Heart left ventricle (tissue), 16 donors: ENCODE data around the gene GTF2F2. TPM values are rescaled to one million over a fixed set of nuclear protein-coding genes. Genes with fewer than 3 reads are reported as not detected.

Experiments
- ATAC-seq, 4 donors: fragments of 200-7000 bp; cut with Tn5 transposase; one replicate each; pipeline ENCODE4 v1.9.1; 2020 to 2022; ENCODE audit warnings: moderate library complexity in 4 of 4, mild to moderate bottlenecking in 3 of 4, moderate number of reproducible peaks in 1 of 4
- DNase-seq, 5 donors: peaks; one replicate each; pipeline ENCODE4 v3.0.0-alpha.2; 2020
- H3K27ac ChIP-seq, 12 donors: fragments of 200-600 bp; sonication (generic) in 4 of 12; one replicate each; pipeline versions ENCODE4 v1.5.0 to v1.8.0; 2016 to 2022; ENCODE audit warnings: mild to moderate bottlenecking in 2 of 12
- H3K27me3 ChIP-seq, 9 donors: fragments of 200-600 bp; sonication (generic) in 2 of 9; one replicate each; pipeline versions ENCODE4 v1.5.1 to v1.8.0; 2016 to 2022; ENCODE audit warnings: mild to moderate bottlenecking in 3 of 9
- H3K36me3 ChIP-seq, 9 donors: fragments of 200-600 bp; sonication (generic) in 2 of 9; one replicate each; pipeline versions ENCODE4 v1.5.0 to v1.8.0; 2018 to 2022; ENCODE audit warnings: mild to moderate bottlenecking in 2 of 9
- H3K4me1 ChIP-seq, 12 donors: fragments of 200-600 bp; sonication (generic) in 4 of 12; one replicate each; pipeline versions ENCODE4 v1.5.0 to v1.8.0; 2016 to 2022; ENCODE audit warnings: mild to moderate bottlenecking in 3 of 12
- H3K4me3 ChIP-seq, 12 donors: fragments of 200-600 bp; sonication (generic) in 4 of 12; one replicate each; pipeline versions ENCODE4 v1.5.0 to v1.8.0; 2017 to 2022; ENCODE audit warnings: mild to moderate bottlenecking in 9 of 12, moderate library complexity in 4 of 12
- H3K9me3 ChIP-seq, 12 donors: fragments of 200-600 bp; sonication (generic) in 4 of 12; one replicate each; pipeline versions ENCODE4 v1.5.0 to v1.8.0; 2016 to 2022; ENCODE audit warnings: mild to moderate bottlenecking in 1 of 12
- POLR2A ChIP-seq, 2 donors: fragments of 450-650 bp; IDR thresholded peaks; one replicate each; pipeline ENCODE4 v1.6.1; 2017; ENCODE audit warnings: antibody characterized with exemption in 2 of 2, mild to moderate bottlenecking in 2 of 2, moderate library complexity in 2 of 2
- WGBS, 4 donors: extraction: QIAGEN DNeasy Blood & Tissue Kit in 2 of 4; methylation state at CpG; one replicate each; pipeline versions ENCODE4 v1.1.5 to v1.1.7; 2013 to 2018; 5-methylcytosine and 5-hydroxymethylcytosine counted together
- intact Hi-C, 10 donors: fragments of 100-400 bp; cut with DNase I; formaldehyde crosslinking; loops; one replicate each; pipeline versions ENCODE4 v1.11.1 to v1.14.2; 2022
- polyA plus RNA-seq, 2 donors: library from polyadenylated mRNA; stranded (reverse); fragments of 200-250 nt; gene quantifications; one replicate each; pipeline ENCODE4 v1.2.3, GENCODE V29; 2013
- total RNA-seq, 9 donors: library from RNA; depleted of rRNA in 2 of 9; stranded (reverse); fragments of >200 nt in 2 of 9; fragmentation: NEBNext Ultra II Directional in 3 of 9; extraction: Animal tissue kit (Norgen Biotek cat#: 25700) in 3 of 9; gene quantifications; one replicate each; pipeline versions ENCODE4 v1.1.0 to v1.2.4, GENCODE V29; 2016 to 2023
- TF ChIP-seq, protein P1 (sequence below), 12 donors: fragments of 200-600 bp; sonication (generic) in 4 of 12; IDR thresholded peaks; one replicate each; pipeline versions ENCODE4 v1.5.0 to v1.8.0; 2018 to 2022; ENCODE audit warnings: antibody characterized with exemption in 12 of 12, mild to moderate bottlenecking in 5 of 12
- donor health status: ischemic (EF 13 %, LVEDD 7.1; RV severe dilation, severe dysfunction).
- donor health status: healthy with polysubstance abuse.
- donor health status: DM: no; HTN: yes; CAD: no.
- donor health status: DM: no; HTN: no; CAD: no.
- donor health status: ischemic (EF 25% LVEDD 6.9; RV normal size, moderate dysfunction).
- donor health status: ischemic (EF 25% LVEDD 5.7; RV mildly dilated, moderate dysfunction).
- donor health status: healthy.
- donor health status: DM: yes; HTN: yes; CAD: no.
- donor health status: ischemic (EF 35%, LVEDD 5.7; RV mildly dilated, moderate dysfunction).
- donor health status: nonischemic (EF 11% LVEDD 7.7; RV severe dilation, severe dysfunction).
- donor health status: DM: yes; HTN: yes; CAD: no.
- donor health status: PGD.
- donor health status: ischemic (EF 29% LVEDD 5.4; RV normal size, mild dysfunction).
- donor health status: nonischemic (EF 23%, LVEDD 6.1; RV moderate dilation, normal function).

The GTF2F2 gene
- total and polyA plus RNA-seq, 11 donors, result 17.7 to 25.4 (median 21.6) TPM

GRCh38 chr13:45141369-45141768 is 21.1 kb downstream of the GTF2F2 start:
- 78 to 88% (median 81%) methylated on average over 1 of the region's 1 CpG for WGBS, 4 donors
- H3K27ac ChIP-seq, result no peak overlapping the region
- H3K27me3 ChIP-seq, result no peaks in the 10 kb centered on the region
- intact Hi-C loops, result no loop called here
- ATAC-seq (no peak), DNase-seq (no peak)
- no peak overlapping the region for H3K4me3 ChIP-seq
- TF ChIP-seq POLR2A (IDR thresholded peaks at IDR 0.05), result no peak
- TF ChIP-seq, protein P1, sequence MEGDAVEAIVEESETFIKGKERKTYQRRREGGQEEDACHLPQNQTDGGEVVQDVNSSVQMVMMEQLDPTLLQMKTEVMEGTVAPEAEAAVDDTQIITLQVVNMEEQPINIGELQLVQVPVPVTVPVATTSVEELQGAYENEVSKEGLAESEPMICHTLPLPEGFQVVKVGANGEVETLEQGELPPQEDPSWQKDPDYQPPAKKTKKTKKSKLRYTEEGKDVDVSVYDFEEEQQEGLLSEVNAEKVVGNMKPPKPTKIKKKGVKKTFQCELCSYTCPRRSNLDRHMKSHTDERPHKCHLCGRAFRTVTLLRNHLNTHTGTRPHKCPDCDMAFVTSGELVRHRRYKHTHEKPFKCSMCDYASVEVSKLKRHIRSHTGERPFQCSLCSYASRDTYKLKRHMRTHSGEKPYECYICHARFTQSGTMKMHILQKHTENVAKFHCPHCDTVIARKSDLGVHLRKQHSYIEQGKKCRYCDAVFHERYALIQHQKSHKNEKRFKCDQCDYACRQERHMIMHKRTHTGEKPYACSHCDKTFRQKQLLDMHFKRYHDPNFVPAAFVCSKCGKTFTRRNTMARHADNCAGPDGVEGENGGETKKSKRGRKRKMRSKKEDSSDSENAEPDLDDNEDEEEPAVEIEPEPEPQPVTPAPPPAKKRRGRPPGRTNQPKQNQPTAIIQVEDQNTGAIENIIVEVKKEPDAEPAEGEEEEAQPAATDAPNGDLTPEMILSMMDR (IDR thresholded peaks at IDR 0.05), result no peak
- H3K9me3 ChIP-seq, result no peaks in the 10 kb centered on the region
- H3K4me1 ChIP-seq, result peaks cover 0 to 24% (median 1%) of the 10 kb centered on the region in 12 donors
- peaks cover 0 to 21% (median 17%) of the 10 kb centered on the region in 9 donors for H3K36me3 ChIP-seq

DNA sequence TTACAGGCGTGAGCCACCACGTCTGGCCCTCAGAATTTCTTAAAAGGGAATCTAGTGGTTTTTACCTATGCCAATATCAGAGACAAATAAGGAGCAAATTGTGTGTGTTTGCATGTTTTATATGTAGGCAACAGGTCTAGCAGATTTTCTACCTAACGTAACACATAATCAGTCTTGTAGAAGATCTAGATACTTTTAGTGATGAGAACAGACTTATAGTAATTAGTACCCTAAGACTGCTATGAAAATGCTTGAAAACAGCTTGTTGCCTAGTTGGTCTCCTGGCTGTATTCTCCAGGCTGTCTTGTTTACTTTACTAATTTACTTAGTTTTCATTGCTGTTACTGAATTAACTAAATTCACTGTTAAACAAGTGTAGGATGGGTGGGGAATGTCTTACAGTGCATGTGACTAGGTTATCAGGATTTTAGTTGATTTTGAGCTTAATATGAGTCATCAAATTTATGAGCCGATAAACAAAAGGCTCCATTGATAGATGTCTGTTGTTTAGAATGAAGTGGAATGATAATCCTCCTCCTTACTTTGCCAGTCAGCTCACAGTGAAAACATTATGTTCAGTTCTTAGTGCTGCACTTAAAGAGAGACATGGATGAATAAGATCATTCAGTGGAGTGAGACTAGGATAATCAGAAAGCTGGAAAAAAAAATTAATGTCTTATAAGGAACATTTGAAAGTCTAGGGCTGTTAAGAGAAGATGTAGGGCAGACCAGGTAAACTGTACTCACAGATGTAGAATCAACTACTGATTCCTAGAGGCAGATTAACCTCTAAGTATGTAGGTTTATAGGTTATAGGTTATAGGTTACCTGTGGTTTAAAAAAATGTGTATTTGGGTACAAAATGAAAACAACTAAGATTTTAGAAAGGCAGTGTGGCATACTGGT is 22.4 kb downstream of the GTF2F2 start:
- DNase-seq (no peak), ATAC-seq (peak in 1 of 4 donors; percentile 47)
- no peaks in the 10 kb centered on the region for H3K9me3 ChIP-seq
- H3K4me1 ChIP-seq, result peaks cover 0 to 14% (median 0%) of the 10 kb centered on the region in 12 donors
- H3K27ac ChIP-seq, result peak overlapping the region in 7 of 12 donors; percentile 3 to 27 (median 12)
- WGBS, 4 donors, result 83 to 94% (median 85%) methylated on average over 4 of the region's 4 CpGs
- H3K27me3 ChIP-seq, result no peaks in the 10 kb centered on the region
- no peak for TF ChIP-seq POLR2A (IDR thresholded peaks at IDR 0.05)
- TF ChIP-seq, protein P1 (IDR thresholded peaks at IDR 0.05), result no peak
- no peak overlapping the region for H3K4me3 ChIP-seq
- peaks cover 0 to 19% (median 14%) of the 10 kb centered on the region in 9 donors for H3K36me3 ChIP-seq
- intact Hi-C loops, result no loop called here

DNA sequence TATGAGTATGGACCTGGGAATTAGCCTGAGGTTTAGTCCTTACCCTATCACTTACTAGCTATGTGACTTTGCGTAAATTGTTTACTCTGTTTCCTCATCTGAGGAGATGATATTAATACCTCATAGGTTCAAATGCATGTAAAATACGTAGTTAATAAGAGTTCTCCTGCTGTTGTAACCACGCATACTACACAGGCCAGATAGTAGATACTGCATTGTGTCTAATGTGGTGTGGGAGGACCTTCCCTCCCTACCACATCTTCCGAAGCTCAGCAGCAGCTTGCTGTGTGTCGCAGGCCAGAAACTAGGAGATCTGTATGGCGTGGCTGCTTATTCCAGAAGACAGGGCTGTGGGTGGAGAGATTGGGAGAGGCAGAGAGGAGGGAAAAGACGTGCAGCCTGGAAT is 23.0 kb downstream of the GTF2F2 start:
- no peak overlapping the region for H3K4me3 ChIP-seq
- no peak for DNase-seq
- peaks cover 0 to 13% (median 9%) of the 10 kb centered on the region in 9 donors for H3K36me3 ChIP-seq
- no peak for TF ChIP-seq POLR2A (IDR thresholded peaks at IDR 0.05)
- TF ChIP-seq, protein P1 (IDR thresholded peaks at IDR 0.05), result no peak
- no peaks in the 10 kb centered on the region for H3K27me3 ChIP-seq
- H3K27ac ChIP-seq, result peak overlapping the region in 7 of 12 donors; percentile 3 to 27 (median 12)
- intact Hi-C loops, result no loop called here
- no peaks in the 10 kb centered on the region for H3K9me3 ChIP-seq
- 77 to 83% (median 79%) methylated on average over 7 of the region's 7 CpGs for WGBS, 4 donors
- H3K4me1 ChIP-seq, result peaks cover 0 to 14% (median 0%) of the 10 kb centered on the region in 12 donors
- ATAC-seq, result peak in 3 of 4 donors; percentile 23 to 66 (median 48)

GRCh38 chr13:45149964-45150363 is 29.7 kb downstream of the GTF2F2 start:
- no peak overlapping the region for H3K27ac ChIP-seq
- H3K36me3 ChIP-seq, result peaks cover 0 to 20% (median 0%) of the 10 kb centered on the region in 9 donors
- 72 to 87% (median 86%) methylated on average over 1 of the region's 1 CpG for WGBS, 4 donors
- DNase-seq (no peak), ATAC-seq (no peak)
- H3K4me3 ChIP-seq, result no peak overlapping the region
- no peaks in the 10 kb centered on the region for H3K27me3 ChIP-seq
- H3K4me1 ChIP-seq, result peaks cover 0 to 4% (median 0%) of the 10 kb centered on the region in 12 donors
- intact Hi-C loops, result no loop called here
- H3K9me3 ChIP-seq, result no peaks in the 10 kb centered on the region
- no peak for TF ChIP-seq POLR2A (IDR thresholded peaks at IDR 0.05)
- TF ChIP-seq, protein P1 (IDR thresholded peaks at IDR 0.05), result no peak
